GM12892 (cell line): ENCODE results near the gene DNASE2B.

Experiments used
- POLR2A ChIP-seq: IDR thresholded peaks from 2 replicates; pipeline ENCODE4 v1.6.1; 2011; ENCODE audit warnings: low read depth, low read length, control low read depth
- POLR2AphosphoS5 ChIP-seq: IDR thresholded peaks from 2 replicates; pipeline ENCODE4 v1.6.1; 2011; ENCODE audit warnings: low read depth, low read length, control low read depth
- TAF1 ChIP-seq: IDR thresholded peaks from 2 replicates; pipeline ENCODE4 v1.6.1; 2011; ENCODE audit warnings: low read depth, mild to moderate bottlenecking, control low read depth, low read length, borderline replicate concordance

- no peak for TF ChIP-seq POLR2A
- TF ChIP-seq POLR2AphosphoS5: no peak
- no peak for TF ChIP-seq TAF1
These were observed 11.6 kb downstream of the DNASE2B start for GRCh38 chr1:84409888-84410287.
